Measurements from ENCODE around the gene CHPF.

- TF ChIP-seq GATA2 (IDR thresholded peaks at IDR 0.05; ENCODE audit: low read depth, low read length): no peak
- TF ChIP-seq GATA3 (IDR thresholded peaks at IDR 0.05; ENCODE audit: low read depth, low read length): no peak
Measured at GRCh38 chr2:219493086-219493485, 50.5 kb downstream of the CHPF start.

All from SH-SY5Y (cell line).